SK-N-MC (cell line): ENCODE data around the gene BDKRB1.

Experiments used
- DNase-seq: peaks from one replicate; pipeline ENCODE4 v3.0.0-alpha.2; 2011; ENCODE audit warnings: low read depth, low spot score
- H3K27ac ChIP-seq: fragments of 200-600 bp; sonication (generic); 2 replicates; pipeline ENCODE4 v1.5.1; 2016; ENCODE audit warnings: mixed run types
- H3K36me3 ChIP-seq: fragments of 200-600 bp; sonication (generic); 2 replicates; pipeline ENCODE4 v1.6.1; 2017; ENCODE audit warnings: antibody characterized with exemption, low read length, mixed read lengths; ENCODE audit not compliant: insufficient read depth
- H3K4me3 ChIP-seq: fragments of 200-600 bp; sonication (generic); 2 replicates; pipeline ENCODE4 v1.5.1; 2016
- H3K9ac ChIP-seq: fragments of 200-600 bp; sonication (generic); 2 replicates; pipeline ENCODE4 v1.8.0; 2017; ENCODE audit warnings: mixed run types, mixed read lengths; ENCODE audit not compliant: insufficient read length
- H3K9me3 ChIP-seq: fragments of 200-600 bp; sonication (generic); 2 replicates; pipeline ENCODE4 v1.6.1; 2017; ENCODE audit warnings: low read depth, mild to moderate bottlenecking, antibody characterized with exemption, low read length, moderate library complexity, mixed read lengths
- EZH2 ChIP-seq: fragments of 200-600 bp; sonication (generic); IDR thresholded peaks from one replicate; pipeline ENCODE4 v1.6.1; 2017; ENCODE audit warnings: antibody characterized with exemption
- FOXP2 ChIP-seq: optimal IDR thresholded peaks from 2 replicates; pipeline ENCODE3; 2011; ENCODE audit warnings: mild to moderate bottlenecking, moderate library complexity; ENCODE audit not compliant: insufficient read depth; ENCODE audit errors: extremely low read length, control extremely low read depth
- POLR2AphosphoS5 ChIP-seq: IDR thresholded peaks from 2 replicates; pipeline ENCODE4 v1.6.1; 2012; ENCODE audit warnings: mild to moderate bottlenecking, low read depth, low read length, borderline replicate concordance

The BDKRB1 gene

GRCh38 chr14:96304956-96305355 is 48.9 kb downstream of the BDKRB1 start:
- Histone ChIP-seq H3K36me3 (peaks cover 32% of the 10 kb centered on the region), H3K9me3 (no peaks in the 10 kb centered on the region), H3K4me3 (no peak overlapping the region), H3K9ac (no peak overlapping the region), H3K27ac (no peak overlapping the region)
- TF ChIP-seq POLR2AphosphoS5: no peak
- TF ChIP-seq EZH2: no peak
- no peak for TF ChIP-seq FOXP2
- DNase-seq: no peak

GRCh38 chr14:96307434-96307833 is 51.4 kb downstream of the BDKRB1 start:
- TF ChIP-seq EZH2 (no peak), FOXP2 (no peak), POLR2AphosphoS5 (no peak)
- Histone ChIP-seq H3K36me3 (peaks cover 35% of the 10 kb centered on the region), H3K9ac (no peak overlapping the region), H3K9me3 (no peaks in the 10 kb centered on the region), H3K4me3 (no peak overlapping the region), H3K27ac (no peak overlapping the region)
- DNase-seq: no peak

- DNase-seq: no peak
- no peak for TF ChIP-seq EZH2
- TF ChIP-seq FOXP2: no peak
- TF ChIP-seq POLR2AphosphoS5: no peak
- Histone ChIP-seq H3K9ac (no peak overlapping the region), H3K36me3 (peaks cover 44% of the 10 kb centered on the region), H3K27ac (no peak overlapping the region), H3K4me3 (no peak overlapping the region), H3K9me3 (no peaks in the 10 kb centered on the region)
Observed at GRCh38 chr14:96309133-96309895, 53.3 kb downstream of the BDKRB1 start.

GRCh38 chr14:96309896-96310330 is 53.9 kb downstream of the BDKRB1 start:
- H3K9me3 ChIP-seq: no peaks in the 10 kb centered on the region
- no peak overlapping the region for H3K4me3 ChIP-seq
- peaks cover 50% of the 10 kb centered on the region for H3K36me3 ChIP-seq
- no peak overlapping the region for H3K9ac ChIP-seq
- no peak for DNase-seq
- TF ChIP-seq POLR2AphosphoS5 (no peak), FOXP2 (no peak), EZH2 (no peak)
- no peak overlapping the region for H3K27ac ChIP-seq

GRCh38 chr14:96310906-96311305 is 54.9 kb downstream of the BDKRB1 start:
- peaks cover 57% of the 10 kb centered on the region for H3K36me3 ChIP-seq
- H3K27ac ChIP-seq: no peak overlapping the region
- DNase-seq: no peak
- no peak overlapping the region for H3K9ac ChIP-seq
- no peak for TF ChIP-seq FOXP2
- no peak for TF ChIP-seq EZH2
- TF ChIP-seq POLR2AphosphoS5: no peak
- no peak overlapping the region for H3K4me3 ChIP-seq
- no peaks in the 10 kb centered on the region for H3K9me3 ChIP-seq
